Stomach smooth muscle (tissue), 2 donors: ENCODE data around the gene NUDT14.

Experiments used
- H3K27ac ChIP-seq: one replicate; pipeline ENCODE4 v1.7.0; 2013; ENCODE audit warnings: mild to moderate bottlenecking, low read length, inconsistent platforms
- H3K27me3 ChIP-seq, 2 donors: one replicate each; pipeline ENCODE4 v1.7.0; 2013; ENCODE audit warnings: low read length in 2 of 2; ENCODE audit not compliant: insufficient read depth in 2 of 2, control insufficient read depth in 1 of 2
- H3K36me3 ChIP-seq, 2 donors: one replicate each; pipeline ENCODE4 v1.7.0; 2013; ENCODE audit warnings: low read length in 2 of 2; ENCODE audit not compliant: control insufficient read depth in 2 of 2, insufficient read depth in 2 of 2
- H3K4me1 ChIP-seq: one replicate; pipeline ENCODE4 v1.7.0; 2013; ENCODE audit warnings: low read length; ENCODE audit not compliant: control insufficient read depth, insufficient read depth
- H3K4me3 ChIP-seq, 2 donors: one replicate each; pipeline ENCODE4 v1.7.0; 2013; ENCODE audit warnings: low read length in 2 of 2
- H3K9ac ChIP-seq, 2 donors: one replicate each; pipeline ENCODE4 v1.7.0; 2013; ENCODE audit warnings: low read length in 2 of 2, mild to moderate bottlenecking in 1 of 2
- H3K9me3 ChIP-seq, 2 donors: one replicate each; pipeline ENCODE4 v1.7.0; 2013; ENCODE audit warnings: low read length in 2 of 2; ENCODE audit not compliant: control insufficient read depth in 2 of 2
- donor health status: healthy.
- donor health status: Pancreatic carcinoma.

The NUDT14 gene

GRCh38 chr14:105156414-105157375, 24.4 kb downstream of the NUDT14 start:
- Histone ChIP-seq H3K9me3 (no peaks in the 10 kb centered on the region), H3K9ac (no peak overlapping the region), H3K4me3 (no peak overlapping the region), H3K36me3 (no peaks in the 10 kb centered on the region), H3K27me3 (no peaks in the 10 kb centered on the region), H3K27ac (no peak overlapping the region), H3K4me1 (peaks cover 2% of the 10 kb centered on the region)

DNA sequence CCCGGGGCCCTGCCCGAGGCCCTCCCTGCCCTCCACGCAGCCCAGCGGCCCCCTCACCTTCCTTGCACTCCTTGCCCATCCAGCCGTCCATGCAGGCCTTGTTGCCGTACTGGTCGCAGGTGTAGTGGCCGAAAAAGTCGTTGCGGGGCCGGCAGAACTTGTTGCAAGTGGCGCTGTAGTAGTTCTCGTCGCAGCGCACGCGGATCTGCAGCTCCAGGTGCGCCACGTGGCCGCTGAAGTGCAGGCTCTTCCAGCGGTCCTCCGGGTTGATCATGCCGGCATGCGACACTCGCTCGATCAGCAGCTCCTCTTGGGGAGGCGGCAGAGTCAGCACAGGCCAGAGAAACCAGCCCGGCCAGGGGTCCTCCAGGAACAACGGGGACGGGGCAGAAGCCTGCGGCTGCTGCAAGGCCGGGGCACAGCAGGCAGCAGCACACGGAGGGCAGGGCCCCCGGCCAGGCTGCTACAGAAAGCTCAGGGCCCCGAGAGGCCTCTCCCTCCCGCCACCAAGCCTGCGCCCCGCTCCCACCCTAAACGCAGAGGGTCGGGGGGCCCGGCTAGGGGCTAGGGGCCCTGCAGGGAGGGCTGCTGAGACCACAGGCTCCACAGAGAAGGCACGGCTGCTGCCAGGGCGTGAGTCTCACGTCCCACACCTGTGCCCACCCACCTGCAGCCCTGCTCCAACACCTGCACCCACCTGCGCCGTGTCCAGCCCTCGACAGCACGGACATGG, 25.3 kb downstream of the NUDT14 start:
- H3K36me3 ChIP-seq: no peaks in the 10 kb centered on the region
- peaks cover 2% of the 10 kb centered on the region for H3K4me1 ChIP-seq
- no peak overlapping the region for H3K9ac ChIP-seq
- H3K27ac ChIP-seq: no peak overlapping the region
- H3K4me3 ChIP-seq: no peak overlapping the region
- H3K27me3 ChIP-seq: no peaks in the 10 kb centered on the region
- no peaks in the 10 kb centered on the region for H3K9me3 ChIP-seq

GRCh38 chr14:105155071-105155651, 26.0 kb downstream of the NUDT14 start:
- H3K9me3 ChIP-seq: no peaks in the 10 kb centered on the region
- peaks cover 2% of the 10 kb centered on the region for H3K4me1 ChIP-seq
- no peak overlapping the region for H3K27ac ChIP-seq
- H3K36me3 ChIP-seq: no peaks in the 10 kb centered on the region
- no peak overlapping the region for H3K9ac ChIP-seq
- no peak overlapping the region for H3K4me3 ChIP-seq
- H3K27me3 ChIP-seq: no peaks in the 10 kb centered on the region

- no peaks in the 10 kb centered on the region for H3K36me3 ChIP-seq
- no peaks in the 10 kb centered on the region for H3K9me3 ChIP-seq
- no peaks in the 10 kb centered on the region for H3K27me3 ChIP-seq
- H3K4me3 ChIP-seq: no peak overlapping the region
- peaks cover 2% of the 10 kb centered on the region for H3K4me1 ChIP-seq
- no peak overlapping the region for H3K27ac ChIP-seq
- H3K9ac ChIP-seq: no peak overlapping the region
Observed at GRCh38 chr14:105154476-105154871, 26.6 kb downstream of the NUDT14 start.

DNA sequence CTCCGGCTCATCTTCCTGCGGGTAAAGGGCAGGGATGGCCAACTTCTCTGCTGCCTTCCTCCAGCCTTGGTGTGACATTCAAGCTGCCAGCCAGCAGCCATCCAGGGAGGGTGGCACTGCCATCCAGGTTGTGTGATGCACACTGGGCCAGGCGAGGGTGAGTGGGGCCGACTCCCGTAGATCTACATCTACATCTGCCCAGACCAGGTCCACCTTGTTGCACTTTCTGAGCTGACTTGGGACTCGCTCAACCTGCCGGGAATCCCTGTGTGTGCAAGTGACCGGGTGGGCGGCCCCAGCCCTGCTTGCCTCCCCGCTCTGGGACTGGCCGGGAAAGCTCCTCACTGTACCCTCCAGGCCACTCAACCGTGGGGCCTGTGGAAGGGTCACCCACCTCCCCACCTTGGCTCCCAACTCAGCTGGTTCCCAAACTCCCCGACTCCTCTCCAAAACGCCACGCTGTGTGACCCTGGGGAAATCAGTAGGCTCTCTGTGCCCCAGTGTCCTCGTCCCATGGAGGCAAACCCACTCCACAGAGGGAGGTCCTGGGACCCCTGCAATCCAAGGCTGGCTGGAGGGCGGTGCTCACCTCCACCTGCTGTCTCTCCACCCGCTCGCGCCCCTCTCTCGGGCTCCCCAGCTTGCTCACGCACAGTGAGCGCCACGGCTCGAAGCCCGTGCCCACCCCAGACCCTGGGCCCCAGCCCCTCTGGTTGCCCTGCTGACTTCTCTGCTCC, 27.2 kb downstream of the NUDT14 start:
- no peak overlapping the region for H3K27ac ChIP-seq
- H3K4me3 ChIP-seq: no peak overlapping the region
- peaks cover 2% of the 10 kb centered on the region for H3K4me1 ChIP-seq
- no peaks in the 10 kb centered on the region for H3K36me3 ChIP-seq
- no peak overlapping the region for H3K9ac ChIP-seq
- H3K27me3 ChIP-seq: no peaks in the 10 kb centered on the region
- H3K9me3 ChIP-seq: no peaks in the 10 kb centered on the region

- Histone ChIP-seq H3K27ac (no peak overlapping the region), H3K4me1 (peaks cover 2% of the 10 kb centered on the region), H3K9me3 (no peaks in the 10 kb centered on the region), H3K36me3 (no peaks in the 10 kb centered on the region), H3K4me3 (no peak overlapping the region), H3K27me3 (no peaks in the 10 kb centered on the region), H3K9ac (no peak overlapping the region)
Observed at GRCh38 chr14:105153331-105153731, 27.8 kb downstream of the NUDT14 start.

- Histone ChIP-seq H3K27ac (no peak overlapping the region), H3K36me3 (no peaks in the 10 kb centered on the region), H3K4me1 (peaks cover 2% of the 10 kb centered on the region), H3K9me3 (no peaks in the 10 kb centered on the region), H3K4me3 (no peak overlapping the region), H3K9ac (no peak overlapping the region), H3K27me3 (no peaks in the 10 kb centered on the region)
Observed at GRCh38 chr14:105152794-105153241, 28.3 kb downstream of the NUDT14 start.

GRCh38 chr14:105151838-105152793, 29.0 kb downstream of the NUDT14 start:
- H3K27ac ChIP-seq: no peak overlapping the region
- no peak overlapping the region for H3K9ac ChIP-seq

GRCh38 chr14:105151084-105151837, 29.9 kb downstream of the NUDT14 start:
- Histone ChIP-seq H3K4me3 (no peak overlapping the region), H3K36me3 (no peaks in the 10 kb centered on the region), H3K9me3 (no peaks in the 10 kb centered on the region), H3K9ac (no peak overlapping the region), H3K27ac (no peak overlapping the region), H3K4me1 (peaks cover 2% of the 10 kb centered on the region), H3K27me3 (no peaks in the 10 kb centered on the region)

More at GRCh38 chr14:105151838-105152793, 29.0 kb downstream of the NUDT14 start:
- Histone ChIP-seq H3K36me3 (no peaks in the 10 kb centered on the region), H3K27me3 (no peaks in the 10 kb centered on the region), H3K4me1 (peaks cover 2% of the 10 kb centered on the region), H3K4me3 (no peak overlapping the region), H3K9me3 (no peaks in the 10 kb centered on the region)
